Right renal pelvis (tissue), 4 donors: ENCODE results near the gene PIF1. TPM values are rescaled to one million over a fixed set of nuclear protein-coding genes. Genes with fewer than 3 reads are reported as not detected.

ENCODE experiments used
- DNase-seq, 4 donors: peaks; one replicate each; pipeline ENCODE4 v3.0.0-alpha.2; 2013; ENCODE audit warnings: low read depth in 4 of 4, low spot score in 3 of 4, missing footprints in 1 of 4
- polyA plus RNA-seq, 4 donors: library from polyadenylated mRNA; unstranded; fragments of 120-200 nt; gene quantifications; one replicate each; pipeline ENCODE4 v1.2.1, GENCODE V29; 2013; ENCODE audit not compliant: insufficient read length in 4 of 4

Gene PIF1
- polyA plus RNA-seq, 4 donors = 5.9 to 9.2 (median 8.6) TPM

DNA sequence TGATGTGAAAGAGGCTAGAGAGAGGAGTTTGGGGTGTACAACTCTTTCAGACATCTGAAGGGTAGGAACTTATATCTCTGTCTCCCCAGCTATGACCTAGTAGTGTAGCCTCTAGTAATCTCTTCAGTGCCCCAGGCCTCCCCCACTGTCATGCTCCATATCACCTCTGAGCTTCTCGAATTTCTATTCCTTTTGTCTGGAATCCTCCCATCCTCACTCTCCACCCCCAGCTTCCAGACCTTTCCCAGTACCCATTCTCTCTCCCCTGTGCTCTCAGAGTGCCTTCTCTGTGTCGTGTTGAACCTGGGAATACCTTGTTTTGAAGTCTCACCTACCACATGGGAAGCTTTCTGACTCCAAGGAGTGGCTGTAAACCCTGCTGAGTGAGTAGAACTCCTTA lies 46.4 kb downstream of the PIF1 start:
- DNase-seq = no peak

DNA sequence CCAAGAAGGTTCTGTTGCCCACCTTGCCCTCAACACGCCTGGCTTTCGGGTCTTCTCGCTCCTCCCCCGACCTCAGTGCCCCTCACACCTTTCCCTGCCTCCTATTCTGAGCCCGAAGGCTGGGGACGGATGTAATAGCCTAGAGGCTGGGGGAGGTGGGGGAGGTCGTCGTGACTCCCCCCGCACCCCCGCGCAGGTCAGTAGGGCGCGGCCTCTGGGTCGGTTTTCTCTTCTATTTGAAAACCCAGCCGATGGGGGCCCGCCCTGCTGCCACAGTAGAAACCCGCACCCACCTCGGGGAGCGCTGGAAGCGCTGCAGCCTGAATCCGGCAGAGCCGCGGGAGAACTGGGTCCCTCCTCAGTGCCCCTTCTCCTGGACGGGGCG lies 49.1 kb downstream of the PIF1 start:
- no peak for DNase-seq

GRCh38 chr15:64775551-64776401 lies 49.7 kb downstream of the PIF1 start, which contains the start of gene RBPMS2:
TSS of gene RBPMS2 (minus strand) at chr15:64775589. CDS start at chr15:64775319, 270 bp downstream.
- no peak for DNase-seq

- DNase-seq = no peak
Measured at GRCh38 chr15:64774629-64775493, 50.6 kb downstream of the PIF1 start.

GRCh38 chr15:64774037-64774628 lies 51.3 kb downstream of the PIF1 start:
- no peak for DNase-seq

DNA sequence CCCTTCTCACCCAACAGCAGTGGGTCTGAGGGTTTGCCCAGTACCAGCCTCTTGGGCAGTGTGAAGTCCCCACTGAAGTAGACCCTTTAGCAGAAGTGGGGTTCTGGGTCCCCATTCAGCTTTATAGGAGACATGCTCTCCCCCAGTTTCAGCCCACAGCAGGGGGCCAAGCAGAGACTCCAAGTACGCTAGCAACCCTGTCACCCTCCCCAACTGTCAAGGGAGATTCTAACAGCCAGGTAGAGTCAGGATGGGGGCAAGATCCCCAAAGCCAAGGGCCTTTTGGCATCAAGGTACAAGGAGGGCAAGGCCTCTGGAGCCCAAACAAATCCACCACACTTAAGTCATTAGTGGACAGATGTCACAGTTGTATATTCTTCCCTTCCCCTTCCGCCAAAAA lies 51.8 kb downstream of the PIF1 start:
- DNase-seq = no peak

GRCh38 chr15:64772964-64773363 lies 52.5 kb downstream of the PIF1 start:
- no peak for DNase-seq

DNA sequence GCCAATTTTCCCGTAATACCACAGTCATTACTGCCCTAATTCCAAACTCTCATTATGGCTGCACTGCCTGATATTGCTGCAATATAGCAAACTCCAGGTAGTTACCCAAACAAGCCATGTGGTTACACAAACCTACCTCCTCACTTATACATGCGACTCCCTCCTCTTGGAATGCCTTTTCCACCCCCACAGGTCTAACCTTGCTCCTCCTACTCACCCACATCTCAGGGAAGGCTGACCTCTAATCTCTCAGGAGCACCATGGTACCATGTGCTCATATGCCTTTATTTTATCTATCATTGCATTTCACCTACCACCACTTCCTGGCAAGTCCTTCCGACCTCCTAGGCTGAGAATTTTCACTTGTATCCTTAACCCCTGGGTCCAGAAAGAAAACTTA lies 53.0 kb downstream of the PIF1 start:
- DNase-seq = no peak

- no peak for DNase-seq
Measured at GRCh38 chr15:64770626-64771025, 54.8 kb downstream of the PIF1 start.

DNA sequence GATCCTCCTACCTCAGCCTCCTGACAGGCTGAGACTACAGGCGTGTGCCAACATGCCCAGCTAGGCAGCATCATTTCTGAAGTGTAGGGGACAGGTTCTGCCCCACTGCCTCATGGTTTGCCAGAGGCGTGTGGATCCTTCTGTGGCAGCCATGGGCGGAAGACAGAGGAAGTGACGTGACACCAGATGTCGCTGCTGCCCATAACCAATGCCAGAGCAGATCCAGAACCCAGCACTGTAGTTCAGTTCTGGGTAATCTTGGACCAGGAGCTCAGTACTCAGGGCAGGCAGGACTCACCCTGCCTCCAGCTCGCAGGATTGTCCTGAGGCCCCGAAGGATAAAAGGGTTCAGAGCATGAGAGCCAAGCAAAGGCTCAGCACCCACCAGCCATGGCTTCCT lies 58.2 kb downstream of the PIF1 start:
- no peak for DNase-seq

DNA sequence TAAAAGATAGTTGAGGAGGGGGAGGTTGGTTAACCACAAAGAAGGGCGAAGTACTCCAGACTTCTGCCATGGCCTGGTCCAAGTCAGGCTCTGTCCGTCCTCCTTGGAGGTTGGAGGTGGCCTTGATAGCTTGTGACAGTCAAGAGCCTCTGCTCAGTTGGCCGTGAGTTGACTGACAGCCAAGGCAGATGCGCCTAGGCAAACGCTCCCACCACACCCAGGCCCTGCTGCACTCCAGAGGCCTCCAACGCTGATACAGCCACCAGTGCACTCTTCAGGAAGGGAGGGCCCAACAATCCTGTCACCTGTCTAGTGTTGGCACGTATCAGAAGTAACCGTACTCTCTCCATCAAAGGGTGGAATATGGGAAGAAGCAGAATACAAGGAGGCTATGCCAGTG lies 59.4 kb downstream of the PIF1 start:
- no peak for DNase-seq

Other genes starting within 250 kb of the PIF1 start
- 10 to 100 TPM; 11.8 to 13.5 (median 13.0) TPM for gene RBPMS2, start 50.1 kb downstream of the PIF1 start, polyA plus RNA-seq
- 10 to 100 TPM; 16.2 to 20.6 (median 18.7) TPM for gene PLEKHO2, start 16.3 kb upstream of the PIF1 start, polyA plus RNA-seq
- gene ANKDD1A, start 86.3 kb upstream of the PIF1 start, polyA plus RNA-seq = 1 to 10 TPM; 4.8 to 6.8 (median 5.3) TPM
- gene SPG21, start 164.3 kb upstream of the PIF1 start, polyA plus RNA-seq = 100 to 1,000 TPM; 106 to 125 (median 115) TPM
- gene MTFMT, start 204.0 kb upstream of the PIF1 start, polyA plus RNA-seq = 10 to 100 TPM; 14.9 to 16.4 (median 15.7) TPM
- gene SLC51B, start 219.7 kb upstream of the PIF1 start, polyA plus RNA-seq = 10 to 100 TPM; 10.8 to 11.7 (median 10.9) TPM
- gene RASL12, start 242.3 kb upstream of the PIF1 start, polyA plus RNA-seq = 1 to 10 TPM; 5.9 to 8.6 (median 7.0) TPM